Mesenteric fat pad (tissue), 1 donor: ENCODE results near the gene CDC42SE2. TPM values are rescaled to one million over a fixed set of nuclear protein-coding genes. Genes with fewer than 3 reads are reported as not detected.
"Not testable (repeated sequence)": the region's sequence is repeated elsewhere in the genome, so short reads cannot be mapped to it uniquely, and the experiment has no call there.

Experiments
- DNase-seq: peaks from one replicate; pipeline ENCODE4 v3.0.0-alpha.2; 2020; ENCODE audit warnings: low spot score
- total RNA-seq: library from RNA; stranded (reverse); fragmentation: NEBNext Ultra II Directional; extraction: Animal tissue kit (Norgen Biotek cat#: 25700); gene quantifications from one replicate; pipeline ENCODE4 v1.2.1, GENCODE V29; 2021
- donor health status: DM: yes; HTN: yes; CAD: no.

Gene CDC42SE2
- total RNA-seq, 1 donor from 2014 or later, result 23.3 TPM

DNA sequence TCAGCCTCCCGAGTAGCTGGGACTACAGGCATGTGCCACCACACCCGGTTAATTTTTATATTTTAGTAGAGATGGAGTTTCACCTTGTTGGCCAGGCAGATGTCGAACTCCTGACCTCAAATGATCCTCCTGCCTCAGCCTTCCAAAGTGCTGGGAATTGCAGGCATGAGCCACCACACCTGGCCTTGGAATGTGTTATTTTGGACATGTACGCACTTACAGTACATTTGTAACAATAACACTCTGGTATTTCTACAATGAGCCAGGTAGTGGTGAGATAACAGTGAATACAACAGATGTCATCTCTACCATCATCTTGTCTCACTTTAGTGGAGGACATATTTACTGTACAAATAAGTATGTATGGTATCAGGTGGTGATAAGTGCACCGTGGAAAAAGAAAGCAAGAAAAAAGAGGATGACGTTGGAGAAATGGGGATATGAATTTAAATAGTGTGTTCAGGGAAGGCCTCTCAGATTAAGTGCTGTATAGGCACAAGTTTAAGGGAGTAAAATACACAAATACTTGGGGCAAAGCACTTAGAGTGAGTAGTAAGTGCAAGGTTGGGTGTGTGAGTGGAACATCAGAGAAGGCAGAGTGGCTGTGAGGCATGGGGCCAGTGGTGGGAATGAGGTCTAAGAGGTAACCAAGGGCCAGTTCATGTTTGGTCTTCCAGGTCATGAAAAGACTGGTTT is 100.1 kb downstream of the CDC42SE2 start:
- no peak for DNase-seq

DNA sequence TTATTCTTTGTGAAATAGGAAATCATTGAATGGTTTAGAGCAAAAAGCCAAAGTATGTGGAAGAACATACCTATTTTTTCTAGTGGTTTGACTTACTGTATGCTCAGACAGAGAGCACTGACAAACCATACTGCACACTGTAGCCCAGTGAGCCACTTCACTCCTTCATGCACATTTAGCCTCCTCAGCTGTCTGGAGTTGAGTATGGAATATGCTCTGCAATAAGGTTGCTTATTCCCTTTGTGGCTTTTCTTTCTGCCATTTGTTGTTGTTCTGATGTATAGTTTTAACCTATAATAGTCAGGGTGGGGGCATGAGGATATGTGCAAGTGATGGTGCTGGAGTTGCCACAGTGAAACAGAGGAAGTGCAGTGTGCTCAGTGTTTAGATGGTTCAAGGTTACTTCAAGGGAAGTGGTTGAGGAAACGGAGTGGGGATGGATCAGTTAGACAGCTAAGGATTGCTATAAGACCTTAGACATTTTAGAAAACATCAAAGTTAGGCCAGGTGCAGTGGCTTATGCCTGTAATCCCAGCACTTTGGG is 100.7 kb downstream of the CDC42SE2 start:
- no peak for DNase-seq

DNA sequence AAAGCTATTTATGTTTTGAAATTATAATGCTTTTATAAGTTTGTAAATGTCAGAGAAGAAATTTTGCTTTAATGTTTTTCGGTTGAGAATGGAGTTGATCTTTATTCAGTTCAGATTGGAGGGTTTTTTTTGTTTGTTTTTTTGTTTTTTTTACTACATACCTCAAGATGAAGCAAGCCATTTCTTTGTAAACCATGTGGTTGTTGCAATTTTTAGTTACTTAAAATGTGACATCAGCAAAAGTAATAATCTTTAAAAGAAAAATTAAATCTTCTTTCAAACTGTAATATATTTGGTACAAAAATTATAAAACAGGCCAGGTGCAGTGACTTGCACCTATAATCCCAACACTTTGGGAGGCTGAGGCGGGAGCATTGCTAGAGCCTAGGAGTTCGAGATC is 102.6 kb downstream of the CDC42SE2 start:
- no peak for DNase-seq

GRCh38 chr5:131367219-131367860 is 103.5 kb downstream of the CDC42SE2 start:
- no peak for DNase-seq

- DNase-seq, result no peak
Measured at GRCh38 chr5:131368866-131369265, 105.0 kb downstream of the CDC42SE2 start.

GRCh38 chr5:131369558-131369957 is 105.7 kb downstream of the CDC42SE2 start:
- no peak for DNase-seq

- DNase-seq, result no peak
Measured at GRCh38 chr5:131371835-131372234, 108.0 kb downstream of the CDC42SE2 start.

- DNase-seq, result no peak
Measured at GRCh38 chr5:131373265-131373664, 109.4 kb downstream of the CDC42SE2 start.

- no peak for DNase-seq
Measured at GRCh38 chr5:131375351-131375750, 111.5 kb downstream of the CDC42SE2 start.

DNA sequence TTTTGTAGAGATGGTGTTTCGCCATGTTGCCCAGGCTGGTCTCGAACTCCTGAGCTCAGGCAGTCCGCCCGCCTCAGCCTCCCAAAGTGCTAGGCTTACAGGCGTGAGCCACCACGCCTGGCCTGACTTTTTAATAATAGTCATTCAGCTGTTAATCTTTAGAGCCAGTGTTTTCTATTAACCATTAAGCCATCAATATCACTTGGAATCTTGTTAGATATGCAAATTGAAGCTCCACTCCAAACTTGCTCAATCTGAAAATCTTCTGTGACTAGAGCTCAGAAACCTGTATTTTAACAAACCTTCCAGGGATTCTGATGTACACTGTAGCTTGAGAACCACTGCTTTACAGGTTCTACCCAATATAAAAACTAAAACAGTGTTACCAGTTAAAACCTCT is 113.5 kb downstream of the CDC42SE2 start:
- DNase-seq, result no peak

- no peak for DNase-seq
Measured at GRCh38 chr5:131377785-131378325, 114.0 kb downstream of the CDC42SE2 start.

GRCh38 chr5:131378721-131379541 is 115.1 kb downstream of the CDC42SE2 start:
- no peak for DNase-seq

GRCh38 chr5:131379723-131380122 is 115.9 kb downstream of the CDC42SE2 start:
- no peak for DNase-seq

DNA sequence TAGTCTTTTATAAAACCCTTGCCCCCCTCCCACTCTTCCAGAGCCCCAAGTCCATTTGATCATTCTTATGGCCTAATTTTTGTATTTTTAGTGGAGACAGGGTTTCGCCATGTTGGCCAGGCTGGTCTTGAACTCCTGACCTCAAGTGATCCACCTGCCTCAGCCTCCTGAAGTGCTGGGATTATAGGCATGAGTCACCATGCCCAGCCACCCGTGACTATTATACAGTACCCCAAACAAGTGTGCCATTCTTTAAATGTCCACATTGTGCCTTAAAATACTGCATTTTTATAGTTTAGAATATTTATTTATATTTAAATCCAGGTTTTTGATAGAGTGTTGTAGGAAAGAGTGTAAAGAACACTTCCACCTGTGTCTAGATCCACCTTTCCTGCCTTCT is 116.4 kb downstream of the CDC42SE2 start:
- DNase-seq, result not testable (repeated sequence)

DNA sequence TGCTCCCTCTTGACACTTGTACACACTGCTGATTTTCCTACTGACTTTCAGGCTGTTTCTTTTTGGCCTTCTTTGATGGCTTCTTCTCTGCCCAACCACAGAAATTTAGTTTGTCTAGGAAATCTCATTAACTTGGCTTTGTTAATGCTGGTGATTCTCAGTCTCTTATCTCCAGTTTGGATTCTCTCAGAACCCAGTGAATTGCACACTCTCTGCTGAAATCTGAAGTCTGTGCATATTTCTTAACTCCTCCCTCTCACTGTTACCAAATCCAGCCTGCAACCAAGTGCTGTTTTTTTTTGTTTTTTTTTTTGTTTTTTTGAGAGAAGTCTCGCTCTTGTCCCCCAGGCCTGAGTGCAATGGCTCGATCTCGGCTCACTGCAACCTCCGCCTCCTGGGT is 117.2 kb downstream of the CDC42SE2 start:
- DNase-seq, result no peak

DNA sequence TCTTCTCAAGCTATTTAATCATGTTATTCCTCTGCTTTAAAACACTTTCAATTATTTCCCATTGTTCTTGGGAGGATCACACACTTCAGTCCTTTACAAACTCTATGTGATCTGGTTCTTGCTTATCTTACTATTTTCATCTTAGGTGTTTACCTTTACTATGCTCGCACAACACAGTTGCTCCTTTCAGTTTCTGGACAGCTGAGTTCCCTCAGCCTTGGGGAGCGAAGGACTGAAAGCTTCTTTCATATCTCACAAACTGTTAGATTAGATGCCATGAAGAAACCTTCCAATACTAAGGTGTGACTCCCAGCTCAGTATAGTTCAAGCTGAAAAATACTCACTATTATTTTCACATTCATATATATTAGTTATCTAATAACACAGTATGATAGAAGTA is 117.9 kb downstream of the CDC42SE2 start:
- no peak for DNase-seq

GRCh38 chr5:131382407-131383395 is 118.8 kb downstream of the CDC42SE2 start:
- DNase-seq, result no peak

- DNase-seq, result no peak
Measured at GRCh38 chr5:131384173-131384572, 120.3 kb downstream of the CDC42SE2 start.

- no peak for DNase-seq
Measured at GRCh38 chr5:131384616-131385214, 120.9 kb downstream of the CDC42SE2 start.

- no peak for DNase-seq
Measured at GRCh38 chr5:131386124-131386523, 122.3 kb downstream of the CDC42SE2 start.
